ENCODE measurements around the gene SAMD8.
"Not testable (repeated sequence)": the region's sequence is repeated elsewhere in the genome, so short reads cannot be mapped to it uniquely, and the experiment has no call there.

The SAMD8 gene

GRCh38 chr10:75199949-75200348 lies 88.5 kb downstream of the SAMD8 start:
- not testable (repeated sequence) for DNase-seq

GRCh38 chr10:75201793-75202307 lies 90.4 kb downstream of the SAMD8 start:
- no peak for DNase-seq

DNA sequence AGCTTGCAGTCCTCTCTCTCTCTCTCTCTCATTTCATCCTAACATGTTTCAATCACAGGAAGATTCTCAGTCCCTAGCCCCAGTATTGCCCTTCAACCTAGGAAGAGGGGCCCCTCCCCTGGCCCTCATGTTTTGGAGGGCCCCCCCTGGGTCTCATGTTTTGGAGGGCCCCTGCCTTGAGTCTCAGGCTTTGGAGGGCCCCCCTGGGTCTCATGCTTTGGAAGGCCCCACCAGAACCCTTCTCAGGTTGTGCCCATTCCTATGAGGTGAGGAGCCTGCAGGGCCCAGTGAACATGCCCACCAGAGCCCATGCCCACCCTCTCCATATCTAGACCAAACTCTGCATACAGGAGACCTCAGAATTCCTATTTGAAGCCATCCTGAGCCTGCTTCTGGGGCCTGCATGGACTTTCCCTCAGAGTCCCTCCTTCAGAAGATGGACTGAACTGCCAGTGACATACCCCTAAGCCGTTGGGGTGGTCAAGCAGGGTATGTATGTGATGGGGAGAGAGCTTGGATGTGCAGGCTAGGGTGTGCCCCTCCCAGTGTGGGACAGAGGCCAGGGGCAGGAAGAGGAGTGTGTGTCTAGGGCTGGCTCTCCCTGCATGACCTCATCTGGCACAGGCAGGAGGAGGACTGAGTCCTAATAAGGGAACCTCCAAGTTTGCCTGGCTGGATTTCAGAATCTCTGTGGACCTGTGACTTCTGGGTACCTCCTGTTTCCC lies 91.0 kb downstream of the SAMD8 start:
- DNase-seq, result no peak

- not testable (repeated sequence) for DNase-seq
These were observed 91.7 kb downstream of the SAMD8 start for GRCh38 chr10:75203046-75203620.

GRCh38 chr10:75203724-75204123 lies 92.3 kb downstream of the SAMD8 start:
- DNase-seq, result no peak

- no peak for DNase-seq
These were observed 94.5 kb downstream of the SAMD8 start for GRCh38 chr10:75205908-75206307.

- not testable (repeated sequence) for DNase-seq
These were observed 95.2 kb downstream of the SAMD8 start for GRCh38 chr10:75206638-75207037.

- no peak for DNase-seq
These were observed 95.8 kb downstream of the SAMD8 start for GRCh38 chr10:75207079-75207856.

- no peak for DNase-seq
These were observed 96.3 kb downstream of the SAMD8 start for GRCh38 chr10:75207857-75208144.

DNA sequence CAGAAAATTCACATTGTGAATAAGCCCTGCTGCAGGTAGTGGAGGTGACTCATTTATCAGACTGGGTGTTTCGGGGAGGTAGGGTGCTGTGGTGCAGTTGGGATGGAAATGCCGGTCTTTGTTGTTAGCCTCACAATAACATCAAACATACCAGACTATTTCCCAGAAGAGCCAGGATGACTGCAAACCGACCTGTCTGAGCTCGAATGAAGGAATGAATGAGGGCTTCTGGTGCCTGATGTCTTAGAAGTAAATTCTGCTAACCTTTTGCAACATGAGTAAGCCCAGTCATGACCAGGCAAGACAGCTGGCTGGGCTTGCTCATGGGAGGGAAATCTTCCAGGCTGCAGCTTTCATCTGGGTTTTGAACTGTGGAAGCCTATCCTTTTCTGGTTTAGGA lies 96.7 kb downstream of the SAMD8 start:
- peak; percentile 19 for DNase-seq

- no peak for DNase-seq
These were observed 97.8 kb downstream of the SAMD8 start for GRCh38 chr10:75209086-75209920.

DNA sequence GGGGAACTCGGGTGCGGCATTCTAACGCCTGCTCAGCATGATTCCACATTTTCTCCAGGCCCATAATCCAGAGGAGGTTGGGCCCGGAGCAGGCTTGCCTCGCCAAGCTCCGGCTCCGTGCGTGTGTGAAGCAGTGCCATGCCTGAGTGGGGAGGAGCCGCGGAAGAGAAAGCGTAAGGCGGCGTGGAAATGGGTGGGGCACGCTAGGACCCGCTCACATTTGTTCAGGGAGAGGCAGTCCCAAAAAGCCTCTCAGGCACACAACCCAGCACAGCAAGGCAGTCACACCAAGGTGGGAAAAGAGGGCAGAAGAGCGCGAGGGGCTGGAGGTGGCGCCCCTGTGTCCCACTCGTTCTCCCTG lies 98.4 kb downstream of the SAMD8 start:
- DNase-seq, result peak; percentile 54

- DNase-seq, result peak; percentile 81
These were observed 99.0 kb downstream of the SAMD8 start, which contains the start of gene VDAC2 for GRCh38 chr10:75210282-75211006. Gene VDAC2, plus strand, starts transcription at chr10:75210796. Its CDS starts 363 bp downstream, at chr10:75211159.

- DNase-seq, result peak; percentile 59
These were observed 99.7 kb downstream of the SAMD8 start for GRCh38 chr10:75211007-75211691.

DNA sequence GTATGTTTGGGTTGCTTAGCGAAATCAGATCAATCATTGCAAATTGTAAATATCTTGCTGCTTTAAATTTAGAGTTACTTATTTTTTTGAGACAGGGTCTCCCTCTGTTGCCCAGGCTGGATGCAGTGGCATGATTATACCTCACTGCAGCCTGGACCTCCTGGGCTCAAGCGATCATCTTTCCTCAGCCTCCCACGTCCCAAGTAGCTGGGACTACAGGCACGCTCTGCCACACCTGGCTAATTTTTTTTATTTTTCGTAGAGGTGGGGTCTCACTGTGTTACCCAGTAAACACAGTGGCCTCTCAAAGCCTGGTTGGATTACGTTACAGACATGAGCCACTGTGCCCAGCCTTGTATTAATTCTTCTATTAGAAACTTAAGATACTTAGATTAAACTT lies 100.9 kb downstream of the SAMD8 start:
- no peak for DNase-seq

- no peak for DNase-seq
These were observed 108.8 kb downstream of the SAMD8 start for GRCh38 chr10:75220274-75220673.

GRCh38 chr10:75221492-75221891 lies 110.0 kb downstream of the SAMD8 start:
- DNase-seq, result not testable (repeated sequence)

DNA sequence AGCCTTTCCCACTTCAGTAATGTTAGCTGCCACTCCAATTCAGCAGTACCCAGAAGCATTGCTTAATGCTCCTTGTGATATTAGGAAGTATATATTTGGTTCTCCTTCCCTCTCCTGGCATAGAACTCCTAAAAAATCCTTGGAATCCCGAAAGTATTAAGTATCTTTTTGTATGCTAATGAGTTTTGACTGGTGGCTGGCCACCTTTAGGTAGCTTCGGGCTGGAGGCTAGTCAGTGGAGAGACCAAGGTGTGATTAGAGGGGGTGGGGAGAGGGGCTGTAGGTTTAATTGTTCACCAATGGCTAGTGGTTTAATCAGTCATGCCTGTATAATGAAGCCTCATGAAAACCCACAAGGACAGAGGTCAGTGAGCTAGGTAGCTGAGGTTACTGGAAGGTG lies 112.1 kb downstream of the SAMD8 start:
- no peak for DNase-seq

DNA sequence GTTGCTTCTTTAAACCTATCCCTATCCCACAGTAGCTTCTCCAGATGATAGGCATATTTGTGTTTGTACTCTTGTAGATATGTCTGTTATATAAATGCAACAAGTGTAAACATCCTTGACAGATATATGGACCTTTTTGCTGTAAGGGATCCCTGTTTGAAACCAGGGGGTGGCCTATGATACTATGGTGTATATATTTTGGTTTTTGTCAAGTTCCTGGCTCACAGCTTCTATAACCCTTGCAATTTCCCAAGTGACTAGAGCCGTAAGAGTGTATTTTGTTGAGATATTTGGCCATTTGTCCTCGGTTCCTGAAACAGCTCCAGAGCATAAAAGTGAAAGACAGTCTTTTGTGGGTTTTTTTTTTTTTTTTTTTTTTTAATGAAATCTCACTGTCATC lies 114.6 kb downstream of the SAMD8 start:
- no peak for DNase-seq

GRCh38 chr10:75226656-75227055 lies 115.2 kb downstream of the SAMD8 start:
- no peak for DNase-seq

- DNase-seq, result no peak
These were observed 116.8 kb downstream of the SAMD8 start for GRCh38 chr10:75228278-75228677.

- no peak for DNase-seq
These were observed 117.4 kb downstream of the SAMD8 start for GRCh38 chr10:75228834-75229233.
